Activated CD4-positive, alpha-beta T cell treated with anti-CD3 and anti-CD28 coated beads, Interleukin-2, amount 50 U/mL, for 48 hours (primary cell): ENCODE measurements around the gene MLLT3.

Source experiments
- DNase-seq, 2 experiments: peaks; one replicate each; pipeline ENCODE4 v3.0.0-alpha.2; 2020

The MLLT3 gene

DNA sequence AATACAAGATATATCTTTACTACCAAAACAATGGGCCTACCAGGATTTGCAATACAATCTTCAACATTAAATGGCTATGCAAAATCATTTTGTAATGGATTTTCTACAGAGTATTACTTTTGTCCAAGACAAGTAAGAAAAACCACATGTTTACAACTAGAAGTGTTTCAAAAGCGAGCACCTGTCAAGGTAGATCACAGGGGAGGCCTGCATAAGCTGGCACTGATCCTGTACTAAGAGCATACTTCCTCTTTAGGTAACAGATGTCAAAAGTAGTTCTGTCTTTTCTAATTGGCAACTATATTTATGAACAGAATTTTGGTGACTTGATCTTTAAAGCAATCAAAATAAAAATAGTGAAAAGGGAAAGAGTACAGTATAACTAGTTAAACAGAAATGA is 249.0 kb downstream of the MLLT3 start:
- DNase-seq = no peak

- DNase-seq = no peak
Measured at GRCh38 chr9:20369391-20369790, 252.9 kb downstream of the MLLT3 start.

- no peak for DNase-seq
Measured at GRCh38 chr9:20367855-20368254, 254.4 kb downstream of the MLLT3 start.

- no peak for DNase-seq
Measured at GRCh38 chr9:20364959-20365358, 257.3 kb downstream of the MLLT3 start.

- DNase-seq = no peak
Measured at GRCh38 chr9:20363233-20363632, 259.1 kb downstream of the MLLT3 start.

DNA sequence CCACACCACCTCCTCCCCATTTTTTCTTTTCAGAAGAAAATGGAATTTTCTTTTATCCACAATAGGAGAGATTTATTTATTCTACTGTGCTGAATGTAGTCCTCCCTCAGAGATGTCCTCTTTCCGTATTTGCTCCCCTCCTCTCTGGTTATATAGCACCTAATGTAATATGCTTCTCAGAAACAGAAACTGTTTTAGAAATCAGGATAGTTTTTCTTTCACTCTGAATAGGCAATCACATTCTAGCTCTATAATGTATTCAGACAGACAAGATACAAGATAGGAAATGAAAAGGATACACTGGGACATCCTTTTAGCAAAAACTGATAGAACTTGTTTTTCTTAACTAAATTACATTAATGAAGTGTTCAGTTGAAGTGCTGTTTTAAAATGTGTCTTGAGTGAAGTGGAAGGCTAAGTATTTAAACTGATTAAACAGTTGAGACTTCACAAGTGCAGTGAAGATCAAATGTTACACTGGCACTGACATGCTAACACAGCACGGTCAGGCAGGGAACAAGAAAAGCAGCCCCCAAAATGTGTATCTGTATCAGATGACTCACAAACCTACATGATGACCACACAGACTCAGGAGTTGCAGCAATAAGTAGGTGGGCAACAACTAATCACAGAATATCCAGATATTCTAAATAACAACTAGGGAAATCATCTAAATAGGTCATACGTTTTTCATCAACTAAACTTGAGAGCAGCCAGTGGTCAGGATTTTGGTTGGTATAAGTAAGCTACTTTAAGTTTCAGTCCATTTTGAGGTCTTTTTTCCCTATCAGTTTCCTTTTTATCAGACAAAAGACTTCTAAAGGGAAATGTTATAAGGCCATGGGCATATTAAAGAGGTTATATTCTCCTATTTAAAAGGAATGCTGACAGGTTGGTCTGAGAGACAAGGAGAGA is 260.4 kb downstream of the MLLT3 start:
- DNase-seq = no peak

DNA sequence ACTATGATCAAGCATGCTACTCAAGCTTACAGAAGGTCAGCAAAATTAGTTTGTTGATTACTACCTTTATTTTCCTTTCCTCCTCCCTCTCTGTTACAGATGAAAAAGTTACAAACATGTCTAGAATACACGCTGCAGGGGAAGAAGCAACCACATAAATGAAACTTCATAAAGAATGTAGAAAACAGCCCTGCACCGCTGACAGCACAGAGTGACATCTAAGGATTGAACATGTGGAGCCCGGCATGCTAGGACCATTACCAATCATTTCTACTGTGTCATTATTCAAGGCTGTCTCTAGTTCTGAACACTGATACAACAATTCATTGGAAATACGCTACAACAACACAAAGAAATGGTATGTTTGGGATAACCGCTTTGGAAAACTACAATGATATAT is 261.1 kb downstream of the MLLT3 start:
- no peak for DNase-seq

DNA sequence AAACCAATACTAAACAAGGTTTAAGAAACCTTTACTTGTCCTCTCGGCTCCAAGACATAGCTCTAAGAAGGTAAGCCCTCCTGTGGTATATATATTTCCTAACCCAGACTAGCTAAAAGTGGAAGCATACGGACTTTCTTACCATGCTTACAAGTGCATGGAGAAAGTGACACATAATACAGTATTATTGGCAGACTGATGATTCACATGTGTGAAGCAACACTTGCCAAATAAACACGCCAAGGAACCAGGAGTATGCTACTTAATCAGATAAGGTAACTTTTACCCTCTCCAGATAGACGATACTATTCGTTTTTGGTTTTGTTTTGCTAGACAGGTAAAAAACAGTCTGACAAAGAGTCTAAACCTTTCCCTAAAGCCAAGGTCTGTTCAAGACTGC is 264.1 kb downstream of the MLLT3 start:
- no peak for DNase-seq

- DNase-seq = no peak
Measured at GRCh38 chr9:20357037-20357432, 265.3 kb downstream of the MLLT3 start.

- peak; percentile 45 to 63 for DNase-seq
Measured at GRCh38 chr9:20356403-20357036, 265.8 kb downstream of the MLLT3 start.

GRCh38 chr9:20355022-20355421 is 267.3 kb downstream of the MLLT3 start:
- no peak for DNase-seq

DNA sequence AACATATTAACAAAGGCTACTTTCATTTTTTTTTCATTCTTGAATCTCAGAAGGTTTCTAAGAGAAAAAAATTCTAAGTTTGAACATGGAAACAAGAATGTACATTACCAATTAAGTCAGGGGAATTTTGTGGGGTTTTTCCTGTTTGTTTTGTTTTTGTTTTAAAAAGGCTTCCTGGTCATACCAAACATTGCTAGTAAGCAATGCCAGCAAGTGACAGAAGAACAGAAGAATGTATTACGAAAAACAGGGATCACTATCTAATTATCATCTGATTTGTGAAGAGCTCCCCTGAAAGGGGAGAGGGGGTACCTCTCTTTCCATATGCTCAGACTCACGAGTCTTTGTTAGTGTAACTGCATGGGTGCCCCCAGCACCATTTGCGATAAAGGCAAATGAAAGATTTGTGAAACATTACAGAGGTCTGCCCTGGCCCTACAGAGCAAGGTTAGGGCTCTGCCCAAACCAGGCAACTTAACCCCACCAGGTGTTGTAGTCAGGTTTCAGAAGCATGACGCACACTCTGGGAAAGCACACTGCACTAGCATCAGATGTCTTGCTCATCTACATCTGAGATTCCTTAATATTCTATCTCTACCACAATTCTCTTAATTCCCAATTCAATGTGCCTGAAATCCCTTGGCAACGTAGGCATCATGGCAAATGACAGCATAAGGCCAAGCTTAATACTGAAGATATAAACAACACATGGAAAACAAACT is 268.2 kb downstream of the MLLT3 start:
- no peak for DNase-seq

- no peak for DNase-seq
Measured at GRCh38 chr9:20353524-20353923, 268.8 kb downstream of the MLLT3 start.

DNA sequence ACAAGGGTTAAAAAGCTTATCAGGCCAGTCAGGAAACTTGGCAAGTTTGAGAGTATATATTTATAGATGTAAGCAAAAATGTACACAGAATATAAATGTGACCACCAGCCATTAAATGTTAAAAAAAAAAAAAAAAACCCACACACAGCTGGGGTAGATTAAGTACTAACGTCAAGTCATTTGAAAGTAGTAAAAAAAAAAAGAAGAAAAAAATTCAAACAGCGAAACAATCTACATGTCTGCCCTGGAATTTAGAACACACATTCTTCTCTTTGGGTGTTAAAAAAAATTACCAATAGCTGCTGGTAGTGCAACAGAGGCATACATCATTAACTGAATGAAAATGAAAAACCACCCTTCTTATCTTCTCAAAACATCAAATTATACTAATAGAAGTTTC is 269.7 kb downstream of the MLLT3 start:
- DNase-seq = no peak

GRCh38 chr9:20351715-20352114 is 270.6 kb downstream of the MLLT3 start:
- no peak for DNase-seq

DNA sequence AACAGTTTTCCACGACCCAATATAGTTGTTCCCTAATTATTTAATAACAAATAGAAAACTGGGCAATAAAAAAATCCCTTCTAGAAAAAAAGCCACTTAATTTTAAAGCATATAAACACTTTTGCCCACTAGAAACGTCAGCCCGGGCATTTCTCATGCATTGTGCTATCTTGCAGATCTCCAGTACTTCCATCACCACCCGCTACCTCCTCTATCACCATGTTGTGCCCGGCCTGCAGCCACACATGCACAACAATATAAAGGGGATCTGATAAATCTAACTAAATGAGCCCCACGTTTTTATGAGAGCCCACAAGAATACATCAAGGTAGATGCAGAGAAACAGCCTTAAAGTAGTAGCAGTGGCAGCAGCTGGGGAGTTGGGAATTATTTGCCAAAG is 272.7 kb downstream of the MLLT3 start:
- DNase-seq = no peak

GRCh38 chr9:20343325-20343724 is 279.0 kb downstream of the MLLT3 start:
- no peak for DNase-seq

DNA sequence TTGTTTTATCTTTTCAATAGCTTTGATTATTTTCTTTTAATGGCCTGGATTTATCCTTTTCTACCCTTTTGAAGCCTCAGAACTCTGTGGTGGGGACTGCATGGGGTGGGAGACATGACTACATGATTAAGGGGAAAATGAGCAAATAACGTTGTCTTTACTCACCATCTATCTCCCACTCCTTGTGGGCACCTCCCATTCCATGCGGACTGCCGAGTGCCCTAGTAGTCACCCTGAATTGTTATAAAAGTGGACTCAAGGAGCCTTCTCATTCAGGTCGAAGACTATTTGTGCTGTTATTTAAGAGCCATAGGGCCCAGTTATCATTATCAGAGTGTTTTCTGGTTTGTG is 281.8 kb downstream of the MLLT3 start:
- DNase-seq = no peak

- DNase-seq = no peak
Measured at GRCh38 chr9:20335668-20336332, 286.5 kb downstream of the MLLT3 start.

- DNase-seq = no peak
Measured at GRCh38 chr9:20333991-20334390, 288.3 kb downstream of the MLLT3 start.

DNA sequence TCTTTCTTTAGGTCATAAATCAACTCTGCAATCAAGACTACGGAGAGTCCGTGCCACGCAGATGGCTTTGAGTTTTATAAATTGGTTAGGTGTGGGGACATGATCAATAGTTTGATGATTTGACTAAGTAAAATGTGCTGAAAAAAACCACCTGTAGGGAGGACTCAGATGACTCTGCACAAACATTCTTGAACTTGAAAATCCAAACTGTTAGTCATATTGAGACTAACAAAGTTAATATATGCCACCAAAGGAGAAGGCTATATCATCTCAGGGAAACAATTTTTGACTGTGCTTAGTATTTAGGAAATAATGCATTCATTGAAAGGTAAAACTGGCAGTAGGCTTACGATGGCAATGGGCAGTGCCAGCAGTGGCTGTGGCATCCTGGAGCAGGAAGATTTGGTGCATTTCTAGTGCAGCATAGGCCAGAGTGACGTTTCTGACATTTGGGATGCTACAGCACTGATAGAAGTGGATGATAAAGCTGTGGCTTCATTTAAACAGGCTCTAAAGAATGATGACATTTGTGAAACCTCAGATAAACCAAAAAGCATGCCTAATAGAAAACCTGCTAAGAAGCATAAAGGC is 291.1 kb downstream of the MLLT3 start:
- DNase-seq = no peak

DNA sequence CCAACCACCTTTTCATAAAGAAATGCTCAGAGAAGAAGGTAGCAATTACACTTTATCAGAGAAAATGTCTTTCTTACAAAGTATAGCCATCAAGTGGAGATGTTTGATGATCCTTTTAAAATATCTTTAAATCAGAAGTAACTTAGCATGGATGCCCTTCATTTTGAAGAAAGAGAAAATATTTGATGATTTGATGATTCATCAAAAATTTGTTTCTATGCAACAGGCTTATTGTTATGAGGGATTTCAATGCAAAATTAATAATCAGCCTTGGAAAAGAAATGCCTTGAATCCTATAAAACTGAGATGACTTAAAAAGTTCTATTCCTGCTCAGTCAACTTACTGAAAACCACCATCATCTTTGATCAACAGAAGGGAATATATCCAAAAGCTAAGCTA is 291.6 kb downstream of the MLLT3 start:
- no peak for DNase-seq

- no peak for DNase-seq
Measured at GRCh38 chr9:20326516-20326915, 295.8 kb downstream of the MLLT3 start.
